ENCODE data around the gene DPH5.

Gene DPH5

GRCh38 chr1:100976936-100977335 lies 48.6 kb downstream of the DPH5 start:
- H3K4me3 ChIP-seq (ENCODE audit: control insufficient read depth, low read depth, low read length), result no peak overlapping the region
- DNase-seq (ENCODE audit: low read depth), result no peak
- no peak for TF ChIP-seq CTCF (IDR thresholded peaks at IDR 0.05; ENCODE audit: control insufficient read depth, insufficient read depth, low read depth, low read length, missing control alignments)

GRCh38 chr1:100972185-100972584 lies 53.4 kb downstream of the DPH5 start:
- no peak for TF ChIP-seq CTCF (IDR thresholded peaks at IDR 0.05; ENCODE audit: control insufficient read depth, insufficient read depth, low read depth, low read length, missing control alignments)
- no peak for DNase-seq (ENCODE audit: low read depth)
- no peak overlapping the region for H3K4me3 ChIP-seq (ENCODE audit: control insufficient read depth, low read depth, low read length)

DNA sequence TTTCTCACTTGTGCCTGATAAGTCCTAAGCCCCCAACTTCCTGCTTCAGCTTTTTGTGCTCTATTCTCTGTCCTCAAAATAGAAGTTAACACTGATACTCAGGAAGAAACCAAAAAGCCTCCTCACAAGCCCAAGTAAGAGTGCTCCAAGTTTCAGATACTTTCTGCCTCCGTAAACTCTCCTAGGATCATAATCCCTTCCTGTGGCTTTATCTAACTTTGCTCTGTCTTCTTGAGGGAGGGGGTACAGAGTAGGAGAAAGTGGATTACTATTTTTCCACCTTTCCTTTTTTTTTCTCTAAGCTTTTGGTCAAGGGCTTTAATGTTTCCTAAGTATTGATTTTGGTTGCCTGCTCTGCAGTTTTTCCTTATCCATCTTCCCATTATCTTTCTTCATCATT lies 54.6 kb downstream of the DPH5 start:
- no peak for TF ChIP-seq CTCF (IDR thresholded peaks at IDR 0.05; ENCODE audit: control insufficient read depth, insufficient read depth, low read depth, low read length, missing control alignments)
- H3K4me3 ChIP-seq (ENCODE audit: control insufficient read depth, low read depth, low read length), result no peak overlapping the region
- no peak for DNase-seq (ENCODE audit: low read depth)

DNA sequence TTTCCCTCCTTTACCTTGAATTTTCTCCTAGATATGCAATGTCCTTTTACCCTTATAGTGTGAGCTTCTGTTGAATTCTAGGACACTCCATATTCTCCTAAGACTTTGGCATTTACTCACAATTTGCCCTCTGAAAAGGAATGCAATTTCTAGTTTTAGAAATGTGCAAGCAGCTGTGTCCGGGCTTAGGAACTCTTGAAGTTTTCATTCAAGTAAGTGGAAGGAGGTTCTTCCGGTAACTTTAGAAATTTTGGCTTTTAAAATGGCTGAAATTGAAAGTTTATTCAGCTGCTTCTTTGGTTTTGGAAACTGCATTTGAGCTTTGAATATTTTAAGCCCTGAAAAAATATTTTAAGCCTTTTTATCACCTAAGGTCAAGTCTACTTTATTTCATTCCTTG lies 56.3 kb downstream of the DPH5 start:
- no peak overlapping the region for H3K4me3 ChIP-seq (ENCODE audit: control insufficient read depth, low read depth, low read length)
- TF ChIP-seq CTCF (IDR thresholded peaks at IDR 0.05; ENCODE audit: control insufficient read depth, insufficient read depth, low read depth, low read length, missing control alignments), result no peak
- no peak for DNase-seq (ENCODE audit: low read depth)

GRCh38 chr1:100968621-100969020 lies 57.0 kb downstream of the DPH5 start:
- no peak for DNase-seq (ENCODE audit: low read depth)
- no peak for TF ChIP-seq CTCF (IDR thresholded peaks at IDR 0.05; ENCODE audit: control insufficient read depth, insufficient read depth, low read depth, low read length, missing control alignments)
- no peak overlapping the region for H3K4me3 ChIP-seq (ENCODE audit: control insufficient read depth, low read depth, low read length)

GRCh38 chr1:100960098-100960497 lies 65.5 kb downstream of the DPH5 start:
- TF ChIP-seq CTCF (IDR thresholded peaks at IDR 0.05; ENCODE audit: control insufficient read depth, insufficient read depth, low read depth, low read length, missing control alignments), result no peak
- no peak for DNase-seq (ENCODE audit: low read depth)
- no peak overlapping the region for H3K4me3 ChIP-seq (ENCODE audit: control insufficient read depth, low read depth, low read length)

GRCh38 chr1:100959502-100960060 lies 66.0 kb downstream of the DPH5 start:
- DNase-seq (ENCODE audit: low read depth), result no peak
- H3K4me3 ChIP-seq (ENCODE audit: control insufficient read depth, low read depth, low read length), result no peak overlapping the region
- no peak for TF ChIP-seq CTCF (IDR thresholded peaks at IDR 0.05; ENCODE audit: control insufficient read depth, insufficient read depth, low read depth, low read length, missing control alignments)
